CD4-positive, alpha-beta T cell treated with Interleukin-15 for 1 hour (primary cell): ENCODE results near the gene RIMS3.

Experiments
- DNase-seq: peaks from one replicate; pipeline ENCODE4 v3.0.0-alpha.2; 2020

RIMS3 gene

DNA sequence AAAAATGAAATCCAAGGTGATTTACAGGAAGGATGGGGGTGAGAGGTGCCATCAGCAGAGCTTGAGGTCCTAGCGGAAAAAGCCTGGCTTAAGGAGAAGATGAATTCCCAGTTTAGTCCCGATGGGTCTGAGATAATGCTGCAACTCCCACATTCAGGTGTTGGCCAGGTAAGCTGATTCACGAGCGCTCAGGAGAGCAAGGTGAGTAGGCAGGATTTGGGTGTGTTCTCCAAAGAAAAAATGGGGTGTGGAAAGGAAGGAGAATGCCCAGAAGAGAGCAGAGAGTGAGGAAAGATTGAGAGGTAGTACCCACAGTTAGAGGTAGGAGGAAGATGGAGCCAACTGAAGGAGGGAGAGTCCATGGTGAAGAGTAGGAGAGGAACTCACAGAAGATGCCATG, 12.5 kb downstream of the RIMS3 start:
- no peak for DNase-seq

DNA sequence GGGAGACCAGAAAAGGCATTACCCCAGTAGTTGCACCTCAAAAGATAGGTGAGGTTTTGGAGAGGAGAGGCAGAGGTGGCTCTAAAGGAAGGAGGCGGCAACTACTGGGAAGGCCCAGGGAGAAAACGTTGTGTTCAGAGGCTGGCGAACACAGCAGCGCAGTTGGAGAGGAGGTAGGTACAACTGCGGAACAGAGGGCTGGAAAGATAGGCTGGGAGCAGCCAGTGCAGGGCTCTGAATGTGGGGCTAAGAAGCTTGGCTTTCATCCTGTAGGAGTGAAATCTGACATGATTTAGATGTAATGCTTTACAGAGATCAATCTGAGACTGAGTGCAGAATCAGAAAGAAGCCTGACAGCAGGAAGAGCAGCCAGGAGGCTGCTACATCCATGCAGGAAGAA, 13.0 kb downstream of the RIMS3 start:
- no peak for DNase-seq

DNA sequence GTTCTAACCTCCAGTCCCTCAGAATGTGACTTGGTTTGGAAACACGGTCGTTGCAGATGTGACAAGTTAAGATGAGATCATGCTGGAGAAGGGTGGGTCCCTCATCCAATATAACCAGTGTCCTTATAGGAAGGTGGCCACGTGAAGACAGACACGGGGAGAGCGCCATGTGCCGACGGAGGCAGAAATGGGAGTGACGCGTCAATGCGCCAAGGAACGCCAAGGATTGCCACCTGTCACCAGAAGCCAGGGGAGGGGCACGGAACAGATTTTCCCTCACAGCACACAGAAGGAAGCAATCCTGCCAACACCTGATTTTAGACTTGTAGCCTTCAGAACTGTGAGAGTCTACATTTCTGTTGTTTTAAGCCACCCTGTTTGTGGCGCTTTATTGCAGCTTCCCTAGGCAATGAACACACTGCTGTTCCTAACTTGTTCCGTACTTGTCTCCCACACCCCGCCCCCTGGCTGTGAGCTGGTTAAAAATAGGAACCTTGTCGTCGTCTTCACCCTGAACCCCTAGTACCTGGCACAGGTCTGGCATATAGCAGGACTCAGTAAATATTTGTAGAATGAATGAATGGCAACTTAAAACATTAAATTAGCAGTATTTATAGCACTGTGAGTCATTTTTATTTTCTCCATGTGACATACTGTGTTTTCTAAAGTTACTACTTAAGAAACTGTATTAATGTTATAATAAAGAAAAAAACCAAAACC, 14.2 kb downstream of the RIMS3 start:
- DNase-seq = no peak

DNA sequence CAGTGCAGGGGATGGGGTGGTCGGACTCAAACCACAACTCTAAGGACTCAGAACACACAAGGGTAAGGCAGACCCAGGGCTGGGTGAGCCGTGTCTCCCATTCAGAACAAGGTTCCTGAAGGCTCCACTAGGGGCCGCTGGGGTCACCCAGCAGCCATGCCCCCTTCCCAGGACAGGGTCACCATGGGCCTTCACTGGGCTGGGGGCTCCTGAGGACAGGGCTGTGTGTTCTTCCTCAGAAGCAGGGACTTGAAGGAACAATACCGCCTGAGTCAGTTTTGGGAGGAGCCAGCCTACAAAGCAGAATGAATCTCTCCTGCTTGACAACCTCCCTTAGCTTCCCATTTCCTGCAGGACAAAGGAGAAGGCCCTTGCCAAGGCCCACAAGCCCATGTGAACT, 15.4 kb downstream of the RIMS3 start:
- no peak for DNase-seq

DNA sequence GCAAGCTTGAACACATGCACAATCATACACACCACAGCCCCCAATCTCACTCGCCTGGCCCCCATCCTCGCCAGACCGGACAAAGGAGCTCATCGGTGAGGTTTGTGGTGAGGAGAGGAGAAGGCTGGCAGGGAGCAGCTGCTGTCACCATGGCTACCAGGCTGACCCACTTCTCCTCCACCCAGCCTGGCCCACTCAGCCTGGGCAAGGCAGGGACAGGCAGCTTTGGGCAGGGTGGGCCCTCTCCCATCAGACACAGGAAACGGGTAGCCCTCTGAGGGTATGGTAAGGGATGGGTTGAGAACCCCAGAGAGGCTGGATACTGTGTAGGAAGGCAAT, 15.9 kb downstream of the RIMS3 start:
- DNase-seq = no peak

DNA sequence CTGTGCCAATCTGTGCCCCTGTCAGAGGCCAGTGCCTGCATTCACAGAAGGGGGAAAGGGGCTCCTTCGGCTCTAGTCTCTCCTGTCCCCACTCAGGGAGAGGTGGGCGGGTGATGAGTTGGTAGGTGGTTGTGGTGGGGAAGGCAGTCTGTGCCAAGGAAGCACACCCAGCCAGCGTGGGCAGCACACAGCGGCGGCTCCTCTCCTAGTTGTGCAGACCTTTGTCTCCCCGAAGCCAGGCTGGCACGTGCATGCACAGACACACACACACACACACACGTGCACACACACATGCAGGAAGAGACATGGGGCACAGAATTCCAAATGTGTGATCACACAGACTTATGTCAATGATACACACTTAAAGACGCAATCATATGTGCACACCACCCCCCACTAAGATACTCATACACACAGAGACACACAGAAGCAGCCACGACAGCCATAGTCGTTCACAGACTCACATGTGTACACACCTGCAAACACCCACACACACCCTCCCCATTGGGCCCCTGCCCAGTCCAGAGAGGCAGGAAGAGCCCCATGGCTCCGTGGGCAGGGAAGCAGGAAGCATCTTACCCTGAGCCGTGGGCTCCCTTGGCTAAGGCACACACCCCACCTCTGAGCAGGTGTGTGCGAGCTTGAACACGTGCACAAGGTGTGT, 16.4 kb downstream of the RIMS3 start:
- no peak for DNase-seq

DNA sequence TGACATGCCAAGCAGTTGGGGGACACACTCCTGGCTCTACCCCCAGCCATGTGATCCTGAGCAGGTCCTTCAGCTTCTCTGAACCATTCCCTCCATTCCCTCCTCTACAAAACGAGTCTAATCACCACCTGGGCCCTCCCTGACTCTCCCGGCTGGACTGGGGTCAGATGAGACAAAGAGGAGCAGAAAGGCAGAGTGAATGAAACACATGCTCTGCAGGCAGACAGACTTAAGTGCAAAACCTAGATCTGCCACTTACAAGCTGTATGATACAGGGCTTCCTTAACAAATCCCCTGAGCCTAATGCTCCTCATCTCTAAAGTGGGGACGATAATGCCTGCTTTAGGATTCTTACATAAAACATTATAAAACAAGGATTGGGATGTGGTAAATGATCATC, 17.3 kb downstream of the RIMS3 start:
- DNase-seq = no peak

DNA sequence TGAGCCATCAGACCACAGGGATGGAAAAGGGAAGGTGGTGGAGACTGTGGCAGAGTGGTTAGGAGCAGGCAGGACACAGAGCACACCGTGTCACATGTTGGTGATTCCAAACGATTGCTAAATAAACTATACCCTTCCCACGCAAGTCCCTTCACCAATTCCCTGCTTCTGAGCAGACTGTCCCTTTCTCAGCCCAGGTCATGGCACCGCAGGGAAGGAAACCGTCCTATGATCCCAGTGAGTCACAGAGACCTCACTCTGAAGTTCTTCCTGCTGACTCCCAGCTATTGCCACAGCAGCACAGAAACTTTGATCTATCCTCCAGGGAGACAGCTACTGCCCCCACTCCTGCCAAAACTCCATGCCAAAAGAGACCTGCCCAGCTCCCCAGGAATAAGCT, 19.2 kb downstream of the RIMS3 start:
- no peak for DNase-seq

DNA sequence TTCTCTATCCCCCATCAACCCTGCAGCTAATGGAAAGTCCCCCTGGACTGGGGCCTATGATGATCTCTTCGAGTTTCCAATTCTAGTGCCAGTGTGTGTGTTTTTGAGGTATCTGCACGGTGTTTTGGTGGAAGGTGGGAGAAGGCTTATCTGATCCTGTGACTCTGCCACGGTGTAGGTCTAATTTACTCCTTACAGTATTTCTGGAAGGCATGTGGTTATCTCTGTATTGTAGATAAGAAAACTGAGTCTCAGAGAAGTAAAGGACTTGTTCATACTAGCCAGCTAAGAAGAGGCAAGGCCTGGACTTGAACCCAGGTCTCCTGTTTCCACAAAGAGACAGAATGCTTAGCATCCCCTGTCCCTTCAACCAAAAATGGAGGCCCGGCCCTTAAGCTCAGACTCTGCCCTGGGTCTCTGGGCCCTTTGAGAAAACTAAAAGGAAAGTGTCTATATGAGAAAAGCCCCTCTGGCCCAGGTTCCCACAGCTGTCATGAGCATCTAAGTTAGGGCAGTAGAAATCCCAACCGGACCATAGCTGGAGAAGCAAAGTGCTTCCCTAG, 20.3 kb downstream of the RIMS3 start:
- DNase-seq = no peak

DNA sequence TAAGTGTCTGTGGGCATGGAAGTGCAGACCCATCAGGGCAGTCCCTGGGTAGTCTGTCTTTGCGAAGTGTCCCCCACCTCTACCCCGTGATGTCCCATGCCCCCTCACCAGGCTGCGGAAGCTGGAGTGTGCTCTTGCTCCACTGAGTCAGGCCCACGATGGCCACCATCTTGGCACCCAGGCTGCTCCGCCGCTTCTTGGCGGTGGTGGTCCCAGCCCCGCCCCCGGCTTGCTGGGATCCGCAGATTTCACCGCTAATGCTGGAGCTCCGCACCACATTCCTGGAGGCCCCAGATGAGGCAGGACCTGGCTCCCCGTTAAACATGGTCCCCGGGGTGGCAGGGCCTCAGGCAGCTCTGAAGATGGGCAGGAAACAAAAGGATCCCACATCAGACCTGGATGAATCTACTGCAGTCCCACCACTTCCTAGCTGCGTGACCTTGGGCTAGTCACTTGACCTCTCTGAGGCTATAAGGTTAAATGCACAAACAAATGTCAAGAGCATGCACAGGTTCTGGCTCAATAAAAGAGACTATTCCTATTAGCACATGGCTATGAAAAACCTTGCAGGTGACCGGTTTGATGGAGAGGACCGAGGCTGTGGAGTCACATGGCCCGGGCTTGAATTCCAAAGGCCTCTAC, 23.8 kb downstream of the RIMS3 start:
- no peak for DNase-seq

DNA sequence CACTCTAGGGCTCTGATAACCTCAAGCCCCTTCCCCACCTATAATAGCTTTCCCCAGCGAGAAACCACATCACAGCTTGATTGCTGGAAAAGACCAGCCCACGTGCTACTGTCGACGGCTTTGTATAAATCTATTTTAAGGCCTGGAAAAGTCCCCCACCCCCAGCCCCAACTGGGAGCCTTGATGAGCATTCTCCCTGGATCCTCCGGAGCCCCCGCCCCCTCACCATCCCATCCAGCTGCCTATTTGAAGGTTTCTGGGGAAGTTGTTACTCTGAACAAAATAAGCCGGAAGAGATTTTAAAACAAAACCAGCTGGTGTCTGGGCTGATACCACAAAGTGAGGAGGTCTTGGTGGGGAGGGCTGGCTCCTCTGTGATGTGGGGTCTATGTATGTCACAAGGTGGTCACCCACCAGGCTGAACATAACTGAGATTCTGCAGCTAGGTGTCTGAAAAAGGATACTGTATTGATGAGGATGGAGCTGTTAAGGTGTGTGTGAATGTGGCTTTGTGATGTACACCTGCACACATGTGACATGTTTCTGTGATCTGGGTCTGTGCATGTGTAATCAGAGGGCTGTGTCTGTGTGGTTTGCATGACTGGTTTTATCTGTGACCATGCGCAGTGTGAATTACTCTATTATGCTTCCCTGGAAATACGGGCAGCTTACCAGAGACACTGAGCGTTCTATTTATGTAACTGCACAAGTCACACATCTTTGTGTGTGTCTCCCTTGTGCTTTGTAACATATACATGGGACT, 25.0 kb downstream of the RIMS3 start:
- no peak for DNase-seq

DNA sequence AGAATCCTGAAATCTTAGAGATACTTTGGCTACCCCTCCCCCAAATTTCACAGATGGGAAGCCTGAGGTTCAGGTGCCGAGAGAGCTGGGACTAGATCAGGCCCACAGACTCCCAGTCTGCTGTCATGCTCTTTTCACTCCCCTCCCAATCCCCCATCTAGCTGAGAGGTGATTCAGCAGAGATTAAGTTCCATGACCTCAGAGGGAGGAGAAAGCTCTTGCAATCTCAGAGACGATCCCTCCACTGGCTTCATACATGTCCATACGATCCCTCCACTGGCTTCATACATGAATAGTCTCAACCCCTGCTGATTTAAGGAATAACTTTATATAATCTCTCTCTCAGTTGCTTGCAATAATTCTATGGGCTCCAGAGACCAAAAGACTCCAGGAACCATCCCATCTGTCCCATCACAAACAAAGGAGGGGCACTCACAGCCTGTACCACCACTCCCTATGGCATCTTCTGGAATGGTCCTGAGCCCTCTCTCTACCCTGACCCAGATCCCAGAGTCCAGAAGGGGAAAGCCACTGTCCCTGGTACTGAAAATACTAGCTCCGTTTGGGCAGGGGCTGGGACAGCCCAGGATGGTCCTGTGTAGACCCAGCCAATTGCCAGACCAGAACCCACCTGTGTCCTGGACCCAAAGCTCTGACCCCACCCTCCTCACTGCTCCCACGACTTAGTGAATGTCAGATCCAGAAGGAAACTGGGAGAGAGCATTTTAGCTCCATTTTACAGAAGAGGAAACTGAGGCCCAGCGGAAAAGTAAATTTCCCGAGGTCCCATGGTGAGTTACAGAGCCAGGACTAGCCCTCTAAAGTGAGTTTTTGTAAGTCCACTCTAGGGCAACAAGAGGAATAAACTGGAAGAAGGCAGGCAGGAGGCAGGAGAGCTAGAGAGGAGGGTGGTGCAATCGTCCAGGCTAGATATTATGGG, 27.1 kb downstream of the RIMS3 start:
- no peak for DNase-seq

DNA sequence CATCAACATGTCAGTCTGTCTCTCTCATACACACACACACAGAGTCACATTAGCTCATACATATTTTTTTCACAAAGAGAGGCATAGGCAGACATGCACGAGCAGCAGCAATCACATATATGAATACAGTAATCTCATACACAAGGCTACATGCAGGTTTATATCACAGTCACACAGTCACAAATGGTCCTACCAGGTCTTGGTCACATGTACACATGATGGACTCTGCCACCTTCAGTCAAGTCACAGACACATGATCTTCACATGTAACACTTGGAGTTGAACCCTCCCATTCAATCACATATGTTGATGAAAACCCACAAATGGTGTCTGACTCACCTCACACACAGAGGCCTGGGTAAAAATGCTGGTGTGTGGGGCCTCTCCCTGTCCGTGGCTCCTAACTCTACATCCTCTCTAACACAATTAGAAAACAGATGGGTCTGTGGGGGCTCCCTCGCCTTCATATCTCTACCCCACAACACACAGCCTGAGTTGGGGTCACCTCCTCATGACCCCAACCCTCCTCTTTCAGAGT, 27.9 kb downstream of the RIMS3 start:
- DNase-seq = no peak

DNA sequence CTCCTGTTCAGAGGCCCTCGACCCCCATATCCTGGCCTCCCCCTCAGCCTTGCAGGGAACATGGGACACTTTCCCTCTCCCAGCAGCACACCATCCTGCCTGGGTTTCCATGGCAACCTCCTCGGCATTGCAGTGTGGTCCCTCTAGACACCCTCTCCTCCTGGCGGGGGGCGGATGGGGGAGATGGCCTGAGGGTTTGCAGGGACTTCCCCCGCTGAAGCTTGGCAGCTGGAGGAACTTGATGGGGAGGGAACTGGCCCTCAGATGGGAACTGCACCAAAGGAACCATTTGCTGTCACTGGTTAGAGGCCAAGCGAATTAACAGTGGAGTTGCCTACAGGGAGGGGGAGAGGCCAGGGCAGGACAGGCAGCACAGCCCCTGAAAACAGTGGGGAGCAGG, 28.7 kb downstream of the RIMS3 start:
- DNase-seq = no peak

DNA sequence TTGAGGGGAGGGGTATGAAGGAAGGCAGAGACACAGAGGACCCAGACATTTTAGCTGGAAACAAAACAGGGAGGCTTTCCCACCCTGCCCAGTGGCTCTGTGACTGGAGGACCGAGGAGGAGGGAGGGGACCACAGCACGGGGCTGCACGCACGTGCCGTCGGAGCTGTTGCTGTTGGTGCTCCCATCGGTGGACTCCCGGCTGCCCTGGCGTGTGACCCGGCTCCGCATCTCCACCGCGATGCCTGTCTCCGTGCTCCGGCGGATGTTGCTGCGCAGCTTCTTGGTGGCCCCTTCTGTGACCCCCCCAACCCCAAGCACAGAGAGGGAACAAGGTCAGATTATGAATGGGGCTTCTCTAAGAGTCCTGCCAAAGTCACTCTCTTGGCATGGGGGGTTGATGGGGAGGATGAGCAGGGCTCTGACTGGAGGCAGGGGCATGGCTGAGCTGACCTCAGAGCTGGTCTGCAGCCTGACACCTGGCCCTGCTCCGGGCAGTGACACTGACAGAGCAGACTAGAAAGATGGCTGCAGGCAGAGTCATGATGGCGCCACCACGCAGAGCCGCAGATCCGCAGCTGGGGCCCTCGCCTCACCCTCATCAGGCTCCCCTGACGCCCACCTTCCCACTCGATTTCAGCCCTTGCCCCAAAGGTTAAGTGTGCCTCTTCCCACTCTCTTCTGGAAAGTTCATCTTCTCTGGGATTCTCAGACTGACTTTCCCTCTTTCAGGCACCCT, 29.6 kb downstream of the RIMS3 start:
- DNase-seq = no peak

DNA sequence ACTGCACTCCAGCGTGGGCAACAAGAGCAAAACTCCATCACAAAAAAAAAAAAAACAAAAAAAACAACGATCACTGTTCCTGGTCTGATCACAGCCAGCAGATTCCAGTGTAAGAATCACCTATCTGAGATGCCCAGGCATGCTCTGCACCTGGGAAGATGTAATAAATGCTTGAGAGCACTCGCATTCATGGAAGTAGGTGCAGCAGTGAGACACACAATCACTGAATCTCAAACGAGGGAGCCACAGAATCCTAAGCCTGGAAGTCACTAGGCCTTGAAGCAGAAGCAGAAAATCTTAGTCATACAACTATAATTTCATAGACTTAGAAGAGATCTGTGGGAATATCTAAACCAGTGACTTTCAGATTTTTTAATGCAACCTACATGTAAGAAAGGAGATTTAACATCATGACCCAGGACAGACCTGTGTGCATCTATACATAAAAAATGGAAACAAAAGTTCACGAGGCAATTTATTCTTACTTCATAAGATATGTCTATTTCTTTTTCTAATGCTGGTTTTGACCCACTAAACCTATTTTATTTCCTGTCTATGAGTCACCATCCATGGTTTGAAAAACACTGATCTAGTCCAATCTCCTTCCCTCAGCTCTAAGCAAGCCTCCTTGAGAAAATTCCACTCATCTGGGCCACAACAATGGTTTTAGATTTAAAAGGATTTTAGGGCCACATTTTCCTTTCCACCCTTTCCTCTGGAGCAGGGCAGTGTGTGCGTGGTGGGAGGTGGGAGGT, 30.4 kb downstream of the RIMS3 start:
- no peak for DNase-seq

DNA sequence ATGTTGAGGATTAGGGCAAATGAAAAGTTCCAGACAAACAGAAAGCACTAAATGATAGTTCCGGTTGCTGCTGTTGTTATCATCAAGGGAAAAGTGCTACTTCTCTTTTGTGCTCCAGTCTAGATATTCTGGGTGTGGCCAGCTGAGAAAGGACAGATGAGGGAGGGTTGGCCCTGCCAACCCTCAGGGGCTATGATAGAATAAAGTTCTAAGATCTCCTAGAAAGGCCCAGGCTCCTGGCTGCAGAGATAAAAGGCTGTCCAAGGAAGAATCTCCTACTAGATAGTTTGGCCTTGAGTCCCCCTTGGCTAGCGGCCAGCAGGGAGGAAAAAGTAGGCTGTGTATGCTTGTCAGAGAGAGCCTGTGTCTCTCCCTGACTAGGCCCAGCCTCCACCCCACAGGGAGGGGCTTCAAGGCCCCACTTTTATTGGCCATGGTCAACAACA, 31.5 kb downstream of the RIMS3 start:
- DNase-seq = no peak

DNA sequence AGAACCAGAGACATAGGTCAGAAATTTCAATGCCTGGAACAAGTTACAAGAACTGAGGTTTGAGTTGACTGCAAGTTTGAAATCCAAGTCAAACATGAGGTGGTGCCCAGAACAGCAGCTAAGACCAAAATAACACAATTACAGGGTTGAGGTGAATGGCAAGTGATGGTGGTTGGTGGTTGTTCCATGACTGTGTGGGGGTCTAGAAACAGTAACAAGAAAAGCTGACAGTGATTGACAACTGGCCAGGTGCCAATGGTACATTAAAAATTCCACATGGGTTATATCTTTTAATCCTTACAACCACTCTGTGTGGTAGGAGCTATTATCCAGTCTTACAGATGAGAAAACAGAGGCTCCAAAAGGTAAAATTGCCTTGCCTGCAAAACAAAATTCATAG, 32.0 kb downstream of the RIMS3 start:
- no peak for DNase-seq

DNA sequence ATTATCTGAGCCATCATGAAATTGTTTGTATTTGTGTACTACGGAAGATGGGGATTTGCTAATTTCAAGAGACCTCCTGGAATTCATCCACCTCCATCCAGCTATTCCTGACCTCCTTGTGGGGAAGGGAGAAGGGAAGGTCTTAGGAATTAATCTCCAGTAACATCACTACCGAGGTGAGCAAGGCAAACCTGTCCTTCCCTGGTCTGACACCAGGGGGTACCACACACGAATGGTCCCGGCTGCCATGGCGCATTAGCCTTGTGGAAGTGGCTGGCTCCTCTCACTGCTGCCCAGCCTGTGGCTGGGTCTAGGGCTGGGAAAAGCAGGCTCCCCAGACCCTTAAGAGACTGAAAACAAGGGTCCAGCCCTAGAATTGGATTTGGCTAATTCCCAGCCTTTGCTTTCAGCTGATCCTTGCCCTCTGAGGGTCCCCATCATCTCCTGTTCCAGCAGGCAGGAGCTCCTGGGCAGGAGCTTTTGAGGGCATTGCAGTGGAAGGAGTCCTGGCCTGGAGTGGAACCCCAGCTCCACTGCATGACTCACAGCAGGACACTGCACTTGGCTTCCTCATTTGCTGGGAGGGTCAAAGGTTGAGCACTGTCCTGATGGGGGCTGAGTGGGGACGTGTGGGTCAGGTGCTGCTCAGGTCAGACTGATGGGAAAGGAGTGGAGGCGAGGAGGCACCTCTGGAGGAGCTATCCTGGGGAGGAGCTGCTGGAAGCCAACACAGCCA, 34.8 kb downstream of the RIMS3 start:
- no peak for DNase-seq

DNA sequence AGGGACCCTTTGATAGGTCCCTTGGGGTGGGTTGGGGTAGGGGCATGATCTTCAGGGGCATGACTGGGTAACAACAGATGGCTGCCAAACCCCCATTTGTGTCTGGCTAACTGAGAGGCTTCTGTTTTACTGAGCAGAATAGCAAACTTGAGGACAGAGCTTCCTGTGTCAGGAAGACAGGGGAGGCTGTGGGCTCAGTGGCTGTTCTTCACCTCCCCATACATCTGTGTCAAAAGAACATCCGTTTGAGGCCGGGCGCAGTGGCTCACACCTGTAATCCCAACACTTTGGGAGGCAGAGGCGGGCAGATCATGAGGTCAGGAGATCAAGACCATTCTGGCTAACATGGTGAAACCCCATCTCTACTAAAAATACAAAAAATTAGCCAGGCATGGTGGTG, 35.9 kb downstream of the RIMS3 start:
- peak; percentile 45 for DNase-seq
